Psoas muscle (tissue), 8 donors: ENCODE data around the gene CACNA1B. TPM values are rescaled to one million over a fixed set of nuclear protein-coding genes. Genes with fewer than 3 reads are reported as not detected.

ENCODE experiments used
- ATAC-seq, 4 donors: fragments of 200-7000 bp; cut with Tn5 transposase; one replicate each; pipeline ENCODE4 v1.9.1; 2020; ENCODE audit warnings: moderate library complexity in 3 of 4, mild to moderate bottlenecking in 2 of 4
- DNase-seq, 2 donors: peaks; one replicate each; pipeline ENCODE4 v3.0.0-alpha.2; 2020
- H3K27ac ChIP-seq: fragments of 200-600 bp; one replicate; pipeline ENCODE4 v1.8.0; 2022
- H3K27me3 ChIP-seq, 3 donors: fragments of 200-600 bp in 1 of 3; one replicate each; pipeline versions ENCODE4 v1.6.1 to v1.8.0; 2013 to 2022; ENCODE audit warnings: low read length in 2 of 3, mild to moderate bottlenecking in 2 of 3, moderate library complexity in 1 of 3; ENCODE audit not compliant: insufficient read depth in 3 of 3
- H3K36me3 ChIP-seq, 2 donors: fragments of 200-600 bp in 1 of 2; one replicate each; pipeline versions ENCODE4 v1.6.1 to v1.8.0; 2013 to 2022; ENCODE audit warnings: low read depth in 1 of 2, mild to moderate bottlenecking in 1 of 2, moderate library complexity in 1 of 2; ENCODE audit not compliant: insufficient read depth in 1 of 2
- H3K4me1 ChIP-seq: fragments of 200-600 bp; one replicate; pipeline ENCODE4 v1.8.0; 2022
- H3K4me3 ChIP-seq: fragments of 200-600 bp; one replicate; pipeline ENCODE4 v1.8.0; 2022; ENCODE audit warnings: mild to moderate bottlenecking
- H3K9me3 ChIP-seq: fragments of 200-600 bp; one replicate; pipeline ENCODE4 v1.8.0; 2022
- WGBS, 3 donors: extraction: QIAGEN DNeasy Blood & Tissue Kit; methylation state at CpG; one replicate each; pipeline versions ENCODE4 v1.1.6 to v1.1.7; 2013; 5-methylcytosine and 5-hydroxymethylcytosine counted together
- intact Hi-C, 2 donors: fragments of 100-400 bp; cut with DNase I; formaldehyde crosslinking; loops; one replicate each; pipeline versions ENCODE4 v1.11.0 to v1.14.2; 2022
- polyA plus RNA-seq, 3 donors: library from polyadenylated mRNA; stranded (reverse); fragments of 200-250 nt; gene quantifications; one replicate each; pipeline ENCODE4 v1.2.3, GENCODE V29; 2013
- total RNA-seq, 4 donors: library from RNA; stranded (reverse); fragmentation: NEBNext Ultra II Directional in 2 of 4; extraction: Animal tissue kit (Norgen Biotek cat#: 25700) in 2 of 4; gene quantifications; one replicate each; pipeline versions ENCODE4 v1.2.1 to v1.2.4, GENCODE V29; 2021 to 2023
- TF ChIP-seq, protein P1 (sequence below): fragments of 200-600 bp; IDR thresholded peaks from one replicate; pipeline ENCODE4 v1.8.0; 2022; ENCODE audit warnings: antibody characterized with exemption
- donor health status: healthy with polysubstance abuse.
- donor health status: DM: no; HTN: no; CAD: no; lungs with moderate emphysema.
- donor health status: Bipolar disorder and iron deficiency.
- donor health status: healthy.
- donor health status: DM: yes; HTN: yes; CAD: no.
- donor health status: DM: no; HTN: no; CAD: no.
- donor health status: DM: no; HTN: no; CAD: no.
- donor health status: DM: yes; HTN: yes; CAD: no.

CACNA1B gene
- total and polyA plus RNA-seq, 7 donors, result 0.01 to 0.02 TPM; not detected in 5

DNA sequence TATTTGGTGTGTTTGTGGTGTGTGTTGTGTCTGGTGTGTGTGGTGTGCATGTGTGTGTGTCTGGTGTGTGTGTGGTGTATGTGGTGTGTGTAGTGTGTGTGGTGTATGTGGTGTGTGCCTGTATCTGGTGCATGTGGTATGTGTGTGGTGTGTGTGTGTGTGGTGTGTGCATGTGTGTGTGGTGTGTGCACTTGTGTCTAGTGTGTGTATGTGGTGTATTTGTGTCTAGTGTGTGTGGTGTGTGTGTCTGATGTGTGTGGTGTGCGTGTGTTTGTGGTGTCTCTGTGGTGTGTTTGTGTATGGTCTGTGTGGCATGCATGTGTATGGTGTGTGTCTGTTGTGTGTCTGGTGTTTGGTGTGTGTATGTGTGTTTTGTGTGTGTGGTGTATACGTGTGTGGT lies 71.1 kb downstream of the CACNA1B start:
- ATAC-seq (no peak), DNase-seq (no peak)
- TF ChIP-seq, protein P1, sequence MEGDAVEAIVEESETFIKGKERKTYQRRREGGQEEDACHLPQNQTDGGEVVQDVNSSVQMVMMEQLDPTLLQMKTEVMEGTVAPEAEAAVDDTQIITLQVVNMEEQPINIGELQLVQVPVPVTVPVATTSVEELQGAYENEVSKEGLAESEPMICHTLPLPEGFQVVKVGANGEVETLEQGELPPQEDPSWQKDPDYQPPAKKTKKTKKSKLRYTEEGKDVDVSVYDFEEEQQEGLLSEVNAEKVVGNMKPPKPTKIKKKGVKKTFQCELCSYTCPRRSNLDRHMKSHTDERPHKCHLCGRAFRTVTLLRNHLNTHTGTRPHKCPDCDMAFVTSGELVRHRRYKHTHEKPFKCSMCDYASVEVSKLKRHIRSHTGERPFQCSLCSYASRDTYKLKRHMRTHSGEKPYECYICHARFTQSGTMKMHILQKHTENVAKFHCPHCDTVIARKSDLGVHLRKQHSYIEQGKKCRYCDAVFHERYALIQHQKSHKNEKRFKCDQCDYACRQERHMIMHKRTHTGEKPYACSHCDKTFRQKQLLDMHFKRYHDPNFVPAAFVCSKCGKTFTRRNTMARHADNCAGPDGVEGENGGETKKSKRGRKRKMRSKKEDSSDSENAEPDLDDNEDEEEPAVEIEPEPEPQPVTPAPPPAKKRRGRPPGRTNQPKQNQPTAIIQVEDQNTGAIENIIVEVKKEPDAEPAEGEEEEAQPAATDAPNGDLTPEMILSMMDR, result no peak
- Histone ChIP-seq H3K36me3 (no peaks in the 10 kb centered on the region), H3K27me3 (peaks cover 0 to 5% (median 0%) of the 10 kb centered on the region in 3 donors), H3K4me3 (no peak overlapping the region), H3K9me3 (no peaks in the 10 kb centered on the region), H3K27ac (no peak overlapping the region), H3K4me1 (no peaks in the 10 kb centered on the region)
- intact Hi-C loops, result no loop called here
- 87 to 97% (median 93%) methylated on average over 2 of the region's 2 CpGs for WGBS, 3 donors

DNA sequence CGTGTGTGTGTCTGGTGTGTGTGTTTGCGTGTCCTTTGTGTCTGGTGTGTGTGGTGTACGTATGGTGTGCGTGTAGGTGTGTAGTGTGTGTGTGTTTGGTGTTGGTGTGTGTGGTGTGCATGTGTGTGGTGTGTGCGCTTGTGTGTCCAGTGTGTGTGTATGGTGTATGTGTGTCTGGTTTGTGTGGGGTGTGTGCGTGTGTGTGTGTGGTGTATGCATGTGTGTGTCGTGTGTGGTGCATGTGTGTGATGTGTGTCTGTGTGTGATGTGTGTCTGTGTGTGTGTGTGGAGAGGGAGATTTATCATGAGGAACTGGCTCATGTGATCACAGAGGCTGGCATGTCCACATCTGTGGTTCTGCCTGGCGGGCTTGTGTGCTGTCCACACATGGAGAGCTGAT lies 71.7 kb downstream of the CACNA1B start:
- no peak for ATAC-seq
- WGBS, 3 donors, result 93 to 96% (median 94%) methylated on average over 8 of the region's 8 CpGs
- TF ChIP-seq, protein P1, result no peak
- H3K9me3 ChIP-seq, result no peaks in the 10 kb centered on the region
- H3K4me1 ChIP-seq, result no peaks in the 10 kb centered on the region
- no peaks in the 10 kb centered on the region for H3K36me3 ChIP-seq
- intact Hi-C loops, result no loop called here
- H3K27ac ChIP-seq, result no peak overlapping the region
- no peak for DNase-seq
- H3K27me3 ChIP-seq, result peaks cover 0 to 5% (median 0%) of the 10 kb centered on the region in 3 donors
- no peak overlapping the region for H3K4me3 ChIP-seq

- ATAC-seq, result no peak
- intact Hi-C loops, result no loop called here
- Histone ChIP-seq H3K4me3 (no peak overlapping the region), H3K4me1 (no peaks in the 10 kb centered on the region), H3K36me3 (no peaks in the 10 kb centered on the region), H3K27me3 (peaks cover 0 to 5% (median 0%) of the 10 kb centered on the region in 3 donors), H3K27ac (no peak overlapping the region), H3K9me3 (no peaks in the 10 kb centered on the region)
- TF ChIP-seq, protein P1, result no peak
- 56 to 61% (median 58%) methylated on average over 8 of the region's 8 CpGs for WGBS, 3 donors
- DNase-seq, result no peak
Measured at GRCh38 chr9:137951107-137951506, 73.5 kb downstream of the CACNA1B start.

DNA sequence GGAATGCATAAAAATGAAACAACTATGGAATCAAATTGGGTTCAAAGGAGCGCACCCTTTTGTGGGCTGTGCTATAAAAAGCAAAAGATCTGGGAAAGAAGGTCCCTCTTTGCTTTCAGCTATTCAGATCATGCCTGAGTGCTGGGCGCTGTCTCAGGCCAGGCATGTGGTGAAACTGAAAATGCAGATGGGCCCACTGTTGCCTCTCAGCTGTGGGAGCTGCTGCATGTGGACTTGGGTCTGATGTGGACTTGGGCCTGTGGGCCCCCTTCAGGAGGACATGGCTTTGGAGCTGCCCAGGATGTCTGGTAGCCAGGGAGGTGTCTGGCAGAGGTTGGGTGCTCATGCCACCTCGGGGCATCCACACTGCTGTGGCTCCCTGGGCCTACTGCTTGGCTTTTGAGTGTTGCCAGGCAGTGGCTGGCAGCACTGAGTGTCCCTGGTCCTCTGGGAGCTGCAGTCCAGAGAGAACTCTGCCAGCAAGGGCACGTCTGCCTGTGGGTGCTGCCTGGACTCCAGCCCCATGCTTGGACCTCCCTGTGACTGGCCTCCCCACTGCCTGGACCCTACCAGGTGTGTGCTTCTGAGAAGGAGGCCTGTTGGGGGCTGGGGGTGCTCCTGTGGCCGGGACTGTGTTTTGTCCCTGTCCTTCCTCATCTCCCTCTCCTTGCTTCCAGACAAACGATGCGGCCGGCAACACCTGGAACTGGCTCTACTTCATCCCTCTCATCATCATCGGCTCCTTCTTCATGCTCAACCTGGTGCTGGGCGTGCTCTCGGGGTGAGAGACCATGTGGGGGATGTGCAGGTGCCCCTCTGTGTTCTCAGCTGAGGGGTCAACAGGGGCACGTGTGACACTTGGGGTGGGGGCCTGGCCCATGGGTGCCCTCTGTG lies 74.3 kb downstream of the CACNA1B start:
- Histone ChIP-seq H3K36me3 (no peaks in the 10 kb centered on the region), H3K27ac (no peak overlapping the region), H3K9me3 (no peaks in the 10 kb centered on the region), H3K4me1 (no peaks in the 10 kb centered on the region), H3K4me3 (no peak overlapping the region), H3K27me3 (peaks cover 0 to 5% (median 0%) of the 10 kb centered on the region in 3 donors)
- 76 to 82% (median 81%) methylated on average over 11 to 12 of the region's 12 CpGs for WGBS, 3 donors
- DNase-seq (no peak), ATAC-seq (no peak)
- intact Hi-C loops, result no loop called here
- TF ChIP-seq, protein P1, result no peak
